HepG2 (cell line): ENCODE results near the gene ART1. TPM values are rescaled to one million over a fixed set of nuclear protein-coding genes. Genes with fewer than 3 reads are reported as not detected.

Experiments
- ATAC-seq: fragments of 200-7000 bp; cut with Tn5 transposase; 3 replicates; pipeline ENCODE4 v1.9.1; 2020; ENCODE audit warnings: mild to moderate bottlenecking, moderate library complexity
- BruUV-seq: library from RNA; stranded (reverse); fragments of 400-500 nt; replicated peaks from 2 replicates; lab custom pipeline; 2021; lab: Mats Ljungman, UMichigan
- CTCF ChIA-PET: fragments of 300-600 bp; formaldehyde crosslinking; extraction: SDS; loops from one replicate; lab custom pipeline; 2021; ENCODE audit warnings: low total read pairs, inconsistent platforms, low intra/inter-chr PET ratio; lab: Yijun Ruan, JAX
- POLR2A ChIA-PET: fragments of 350-600 bp; sonication (Branson Sonifier 250); formaldehyde crosslinking; loops from one replicate; lab custom pipeline; 2020; ENCODE audit warnings: antibody characterized with exemption, inconsistent platforms; lab: Yijun Ruan, JAX
- DNase-seq: peaks from one replicate; pipeline ENCODE4 v3.0.0-alpha.2; 2015; ENCODE audit warnings: low spot score
- FAIRE-seq: peaks from 3 replicates; lab custom pipeline; 2011; peaks lifted over from hg19 to GRCh38; lab: Jason Lieb, UNC
- H2AFZ ChIP-seq: one replicate; pipeline ENCODE4 v1.6.1; 2011; ENCODE audit warnings: low read length, inconsistent platforms
- H3K27ac ChIP-seq: fragments of 300-600 bp; 3 replicates; pipeline ENCODE4 v1.8.0; 2011; ENCODE audit warnings: mixed run types, mild to moderate bottlenecking, mixed read lengths, low read length, inconsistent platforms; ENCODE audit not compliant: insufficient read depth; ENCODE audit errors: extremely low read length
- H3K27me3 ChIP-seq, 2 experiments: fragments of 200-600 bp in 1 of 2; 2 replicates in 1 of 2; 3 replicates in 1 of 2; pipeline versions ENCODE4 v1.6.0 to v1.8.0; 2011; ENCODE audit warnings: low read length in 2 of 2, mild to moderate bottlenecking in 2 of 2, moderate library complexity in 2 of 2, inconsistent platforms in 1 of 2; ENCODE audit not compliant: insufficient read depth in 2 of 2, control insufficient read depth in 1 of 2
- H3K36me3 ChIP-seq, 2 experiments: fragments of 200-600 bp in 1 of 2; replicated peaks in 1 of 2; 2 replicates in 1 of 2; 3 replicates in 1 of 2; pipeline versions ENCODE4 v1.5.1 to v1.8.0; 2011; ENCODE audit warnings: low read length in 2 of 2, inconsistent platforms in 1 of 2; ENCODE audit not compliant: insufficient read depth in 2 of 2, control insufficient read depth in 1 of 2
- H3K4me1 ChIP-seq: 2 replicates; pipeline ENCODE4 v1.5.1; 2012; ENCODE audit warnings: low read length, inconsistent platforms; ENCODE audit not compliant: insufficient read depth
- H3K4me2 ChIP-seq: 2 replicates; pipeline ENCODE4 v1.6.0; 2011; ENCODE audit warnings: low read depth, low read length, inconsistent platforms
- H3K4me3 ChIP-seq, 3 experiments: fragments of 200-600 bp in 1 of 3; sonication (generic), shearing (Covaris generic) in 1 of 3; replicated peaks in 1 of 3; 2 replicates each; pipeline ENCODE4 v1.5.1; 2011 to 2016; ENCODE audit warnings: low read length in 3 of 3, inconsistent platforms in 2 of 3, low read depth in 2 of 3, mild to moderate bottlenecking in 2 of 3, control low read depth in 1 of 3, mixed read lengths in 1 of 3; ENCODE audit not compliant: insufficient read depth in 1 of 3
- H3K79me2 ChIP-seq: one replicate; pipeline ENCODE4 v1.6.1; 2011; ENCODE audit warnings: low read length, inconsistent platforms; ENCODE audit not compliant: insufficient read depth
- H3K9ac ChIP-seq: 2 replicates; pipeline ENCODE4 v1.6.0; 2011; ENCODE audit warnings: mild to moderate bottlenecking, low read depth, low read length, inconsistent platforms; ENCODE audit not compliant: insufficient read depth
- H3K9me3 ChIP-seq: 2 replicates; pipeline ENCODE4 v1.5.1; 2012; ENCODE audit warnings: mild to moderate bottlenecking, low read length
- H4K20me1 ChIP-seq: 2 replicates; pipeline ENCODE4 v1.6.0; 2011; ENCODE audit warnings: inconsistent platforms, mild to moderate bottlenecking, low read length, moderate library complexity; ENCODE audit not compliant: insufficient read depth
- FUBP1 ChIP-seq: sonication (generic); formaldehyde crosslinking; IDR thresholded peaks from 2 replicates; pipeline ENCODE4 v1.5.1; 2020; ENCODE audit warnings: missing genetic modification reagents, mild to moderate bottlenecking, borderline replicate concordance
- MED1 ChIP-seq: sonication (generic); formaldehyde crosslinking; IDR thresholded peaks from 2 replicates; pipeline ENCODE4 v1.4.0; 2020; ENCODE audit warnings: missing genetic modification reagents
- NFE2L1 ChIP-seq: sonication (generic); formaldehyde crosslinking; IDR thresholded peaks from 2 replicates; pipeline ENCODE4 v1.4.0; 2020; ENCODE audit warnings: missing genetic modification reagents, mild to moderate bottlenecking, borderline replicate concordance
- REXO4 ChIP-seq: sonication (generic); formaldehyde crosslinking; IDR thresholded peaks from 2 replicates; pipeline ENCODE4 v1.8.0; 2022; ENCODE audit warnings: missing genetic modification reagents, mild to moderate bottlenecking, borderline replicate concordance
- RFX1 ChIP-seq: fragments of 450-650 bp; IDR thresholded peaks from 2 replicates; pipeline ENCODE4 v1.6.1; 2017
- SIN3A ChIP-seq: IDR thresholded peaks from 2 replicates; pipeline ENCODE4 v1.6.1; 2011; ENCODE audit warnings: low read depth, mild to moderate bottlenecking, control low read depth, low read length, borderline replicate concordance
- ZBTB34 ChIP-seq: sonication (generic); formaldehyde crosslinking; IDR thresholded peaks from 2 replicates; pipeline ENCODE4 v1.8.0; 2022; ENCODE audit warnings: mild to moderate bottlenecking, missing genetic modification reagents
- ZC3H4 ChIP-seq: sonication (generic); formaldehyde crosslinking; IDR thresholded peaks from 2 replicates; pipeline ENCODE4 v1.4.0; 2020; ENCODE audit warnings: missing genetic modification reagents, borderline replicate concordance
- ZMYM3 ChIP-seq: sonication (generic); formaldehyde crosslinking; IDR thresholded peaks from 2 replicates; pipeline ENCODE4 v1.5.1; 2020; ENCODE audit warnings: mild to moderate bottlenecking, missing genetic modification reagents
- ZNF207 ChIP-seq: fragments of 450-650 bp; IDR thresholded peaks from 2 replicates; pipeline ENCODE4 v1.6.1; 2016; ENCODE audit warnings: antibody characterized with exemption, borderline replicate concordance
- ZNF354B ChIP-seq: sonication (generic); formaldehyde crosslinking; IDR thresholded peaks from 2 replicates; pipeline ENCODE4 v1.8.0; 2022; ENCODE audit warnings: mild to moderate bottlenecking, missing genetic modification reagents
- WGBS: methylation state at CpG from one replicate; pipeline ENCODE4 v1.1.6; 2017; ENCODE audit warnings: low lambda C conversion rate; 5-methylcytosine and 5-hydroxymethylcytosine counted together
- in situ Hi-C: cut with HindIII; loops from 2 replicates; pipeline ENCODE4 v1.10.0; 2017; ENCODE audit warnings: low pct_unique_long_range_greater_than_20kb; ENCODE audit not compliant: extremely low pct_ligation_motif_present
- intact Hi-C: fragments of 100-400 bp; cut with micrococcal nuclease; formaldehyde crosslinking; loops from one replicate; pipeline ENCODE4 v1.10.0; 2022; ENCODE audit not compliant: unreplicated experiment
- polyA plus RNA-seq, 8 experiments: library from polyadenylated mRNA; depleted of rRNA in 3 of 8; stranded (reverse) in 7 of 8; unstranded in 1 of 8; fragments of >200 nt; fragmentation: Illumina TruSeq in 4 of 8; extraction: Trizol in 4 of 8; gene quantifications; 2 replicates each; pipeline versions ENCODE4 v1.2.1 to v1.2.3, GENCODE V29; 2011 to 2016; ENCODE audit warnings: low read depth in 4 of 8, missing spikeins in 1 of 8, mixed read lengths in 1 of 8; ENCODE audit not compliant: insufficient read depth in 1 of 8
- total RNA-seq, 5 experiments: library from RNA; depleted of rRNA; stranded (reverse); fragments of >200 nt; fragmentation: Illumina TruSeq; extraction: Trizol; gene quantifications; 2 replicates each; pipeline ENCODE4 v1.2.3, GENCODE V29; 2016; ENCODE audit warnings: low read depth in 1 of 5

Gene ART1
- total and polyA plus RNA-seq, 2 of the 13 experiments (the other 11 are each of a cell fraction or from before 2014, with no cell fraction given), result not detected

GRCh38 chr11:3700410-3700809 lies 55.5 kb downstream of the ART1 start:
- CTCF ChIA-PET, result no interaction called here
- H3K4me2 ChIP-seq, result no peak overlapping the region
- POLR2A ChIA-PET, result interaction anchor here (1.5 kb wide), 1 partner anchor 8 kb away, joined by 3 read pairs; no protein-coding TSS in a partner anchor
- intact Hi-C loops (no loop called here), in situ Hi-C loops (no loop called here)
- H3K27me3 ChIP-seq, result no peaks in the 10 kb centered on the region
- no TSS peak for BruUV-seq
- DNase-seq, result no peak
- H3K27ac ChIP-seq, result no peak overlapping the region
- ATAC-seq, result no peak
- WGBS, result 95% methylated on average over 2 of the region's 2 CpGs
- no peak overlapping the region for H3K4me3 ChIP-seq
- no peaks in the 10 kb centered on the region for H3K9me3 ChIP-seq
- H3K79me2 ChIP-seq, result no peaks in the 10 kb centered on the region
- H3K36me3 ChIP-seq, result peaks cover 14 to 74% of the 10 kb centered on the region in 2 experiments
- no peak overlapping the region for H3K9ac ChIP-seq
- no peaks in the 10 kb centered on the region for H3K4me1 ChIP-seq
- TF ChIP-seq ZMYM3 (CRISPR knock-in tag) (no peak), ZBTB34 (no peak), ZC3H4 (CRISPR knock-in tag) (no peak), ZNF207 (no peak), FUBP1 (CRISPR knock-in tag) (no peak), SIN3A (no peak), MED1 (no peak), REXO4 (CRISPR knock-in tag) (no peak), RFX1 (no peak), ZNF354B (CRISPR knock-in tag) (no peak), NFE2L1 (no peak)
- no peak for FAIRE-seq
- no peaks in the 10 kb centered on the region for H4K20me1 ChIP-seq
- no peak overlapping the region for H2AFZ ChIP-seq
